Fibroblast of lung (primary cell): Measurements from ENCODE around the gene MYORG. TPM values are rescaled to one million over a fixed set of nuclear protein-coding genes. Genes with fewer than 3 reads are reported as not detected.

Experiments
- DNase-seq, 2 donors: peaks; one replicate each; pipeline versions ENCODE4 v3.0.0 to v3.0.0-alpha.2; 2010; ENCODE audit warnings: low read depth in 2 of 2
- H2AFZ ChIP-seq: 2 replicates; pipeline ENCODE4 v1.5.1; 2012; ENCODE audit warnings: low read length, control low read depth, inconsistent platforms
- H3K27ac ChIP-seq: 2 replicates; pipeline ENCODE4 v1.5.1; 2011; ENCODE audit warnings: low read length, control low read depth; ENCODE audit not compliant: insufficient read depth
- H3K27me3 ChIP-seq: 2 replicates; pipeline ENCODE4 v1.5.1; 2011; ENCODE audit warnings: mild to moderate bottlenecking, low read length; ENCODE audit not compliant: control insufficient read depth, insufficient read depth
- H3K36me3 ChIP-seq: 2 replicates; pipeline ENCODE4 v1.5.1; 2011; ENCODE audit warnings: low read length; ENCODE audit not compliant: control insufficient read depth, insufficient read depth
- H3K4me1 ChIP-seq: 2 replicates; pipeline ENCODE4 v1.5.1; 2011; ENCODE audit warnings: low read length; ENCODE audit not compliant: control insufficient read depth, insufficient read depth; ENCODE audit errors: extremely low read depth
- H3K4me2 ChIP-seq: 2 replicates; pipeline ENCODE4 v1.5.1; 2011; ENCODE audit warnings: low read length, control low read depth; ENCODE audit not compliant: insufficient read depth; ENCODE audit errors: extremely low read depth
- H3K4me3 ChIP-seq, 4 experiments: fragments of 200-600 bp in 1 of 4; sonication (generic) in 1 of 4; replicated peaks in 1 of 4; 2 replicates each; pipeline ENCODE4 v1.5.1; 2011 to 2016; ENCODE audit warnings: low read length in 4 of 4, low read depth in 3 of 4, mild to moderate bottlenecking in 3 of 4, control low read depth in 2 of 4, inconsistent platforms in 1 of 4, mixed read lengths in 1 of 4; ENCODE audit not compliant: insufficient read depth in 1 of 4; ENCODE audit errors: control extremely low read depth in 1 of 4
- H3K79me2 ChIP-seq: 2 replicates; pipeline ENCODE4 v1.5.1; 2012; ENCODE audit warnings: mild to moderate bottlenecking, low read length, inconsistent platforms; ENCODE audit not compliant: control insufficient read depth, insufficient read depth
- H3K9ac ChIP-seq: 2 replicates; pipeline ENCODE4 v1.5.1; 2011; ENCODE audit warnings: mild to moderate bottlenecking, low read length, control low read depth; ENCODE audit not compliant: insufficient read depth
- H3K9me3 ChIP-seq: 2 replicates; pipeline ENCODE4 v1.5.1; 2012; ENCODE audit warnings: low read depth, low read length; ENCODE audit not compliant: control insufficient read depth, insufficient read depth
- H4K20me1 ChIP-seq: 2 replicates; pipeline ENCODE4 v1.5.1; 2011; ENCODE audit warnings: low read length; ENCODE audit not compliant: control insufficient read depth, insufficient read depth; ENCODE audit errors: extremely low read depth
- CTCF ChIP-seq, 2 donors: IDR thresholded peaks in 1 of 2; conservative IDR thresholded peaks in 1 of 2; 1 replicate in 1 of 2; 2 replicates in 1 of 2; pipeline ENCODE4 v1.5.1; 2011 to 2012; ENCODE audit warnings: low read length in 2 of 2, control low read depth in 1 of 2, inconsistent platforms in 1 of 2, low read depth in 1 of 2, mild to moderate bottlenecking in 1 of 2
- EZH2 ChIP-seq: IDR thresholded peaks from 2 replicates; pipeline ENCODE4 v1.5.1; 2012; ENCODE audit warnings: low read length, control low read depth, mild to moderate bottlenecking; ENCODE audit errors: missing control alignments
- polyA plus RNA-seq, 2 donors: library from polyadenylated mRNA; depleted of rRNA in 1 of 2; stranded (reverse) in 1 of 2; unstranded in 1 of 2; fragments of >200 nt; gene quantifications; 2 replicates each; pipeline ENCODE4 v1.2.1, GENCODE V29; 2011 to 2012; ENCODE audit warnings: missing spikeins in 1 of 2
- total RNA-seq: library from RNA; depleted of rRNA; stranded (reverse); fragments of >200 nt; gene quantifications from 2 replicates; pipeline ENCODE4 v1.2.1, GENCODE V29; 2014

The MYORG gene
- total and polyA plus RNA-seq, 2 donors (not counting 1 experiment from before 2014, with no cell fraction given), result 0.34 to 0.83 TPM

GRCh38 chr9:34380511-34381315 is 4.0 kb upstream of the MYORG start:
- H3K9me3 ChIP-seq, result no peaks in the 10 kb centered on the region
- peak overlapping the region; percentile 43 for H3K9ac ChIP-seq
- TF ChIP-seq CTCF (conservative IDR thresholded peaks at IDR 0.05 in 1 of 2, IDR thresholded peaks at IDR 0.05 in 1 of 2; ENCODE audit: low read depth in 1 of 2, low read length in 2 of 2) (no peak), EZH2 (peak; percentile 39)
- peaks cover 6% of the 10 kb centered on the region for H3K27me3 ChIP-seq
- H2AFZ ChIP-seq, result peak overlapping the region; percentile 91
- H3K4me3 ChIP-seq, result peak overlapping the region; percentile 39 to 53 (median 48)
- no peak overlapping the region for H3K27ac ChIP-seq
- H3K4me1 ChIP-seq, result peaks cover 3% of the 10 kb centered on the region
- peak; percentile 66 to 70 for DNase-seq
- H4K20me1 ChIP-seq, result no peaks in the 10 kb centered on the region
- H3K79me2 ChIP-seq, result no peaks in the 10 kb centered on the region
- H3K4me2 ChIP-seq, result peak overlapping the region; percentile 91
- no peaks in the 10 kb centered on the region for H3K36me3 ChIP-seq

GRCh38 chr9:34380034-34380510 is 3.4 kb upstream of the MYORG start:
- Histone ChIP-seq H3K9ac (no peak overlapping the region), H3K27ac (no peak overlapping the region), H3K79me2 (no peaks in the 10 kb centered on the region), H3K4me3 (peak overlapping the region in 1 of 4 experiments; percentile 48), H3K4me1 (peaks cover 3% of the 10 kb centered on the region), H3K9me3 (no peaks in the 10 kb centered on the region), H2AFZ (peak overlapping the region; percentile 60), H3K4me2 (peak overlapping the region; percentile 40), H3K27me3 (peaks cover 10% of the 10 kb centered on the region), H3K36me3 (no peaks in the 10 kb centered on the region), H4K20me1 (no peaks in the 10 kb centered on the region)
- DNase-seq, result no peak
- TF ChIP-seq EZH2, result no peak
- TF ChIP-seq CTCF (conservative IDR thresholded peaks at IDR 0.05 in 1 of 2, IDR thresholded peaks at IDR 0.05 in 1 of 2; ENCODE audit: low read depth in 1 of 2, low read length in 2 of 2), result no peak

GRCh38 chr9:34379334-34380033 is 2.8 kb upstream of the MYORG start:
- Histone ChIP-seq H3K9ac (no peak overlapping the region), H3K4me1 (peaks cover 3% of the 10 kb centered on the region), H4K20me1 (no peaks in the 10 kb centered on the region), H3K27ac (no peak overlapping the region), H2AFZ (no peak overlapping the region), H3K4me2 (peak overlapping the region; percentile 34), H3K9me3 (no peaks in the 10 kb centered on the region), H3K4me3 (peak overlapping the region in 2 of 4 experiments; percentile 42 to 48), H3K27me3 (peaks cover 10% of the 10 kb centered on the region), H3K36me3 (no peaks in the 10 kb centered on the region), H3K79me2 (no peaks in the 10 kb centered on the region)
- TF ChIP-seq EZH2, result no peak
- peak; percentile 97 to 100 for TF ChIP-seq CTCF (conservative IDR thresholded peaks at IDR 0.05 in 1 of 2, IDR thresholded peaks at IDR 0.05 in 1 of 2; ENCODE audit: low read depth in 1 of 2, low read length in 2 of 2)
- DNase-seq, result peak; percentile 56 to 81
